K562 (cell line): ENCODE data around the gene OTOGL. TPM values are rescaled to one million over a fixed set of nuclear protein-coding genes. Genes with fewer than 3 reads are reported as not detected.

Experiments
- ATAC-seq: fragments of 200-7000 bp; cut with Tn5 transposase; 3 replicates; pipeline ENCODE4 v1.9.1; 2020; ENCODE audit warnings: moderate library complexity
- BruUV-seq: library from RNA; stranded (reverse); fragments of 400-500 nt; replicated peaks from 2 replicates; lab custom pipeline; 2021; lab: Mats Ljungman, UMichigan
- CTCF ChIA-PET: fragments of 300-600 bp; formaldehyde crosslinking; extraction: SDS; loops from one replicate; lab custom pipeline; 2021; ENCODE audit warnings: low intra/inter-chr PET ratio; lab: Yijun Ruan, JAX
- POLR2A ChIA-PET: fragments of 300-600, 350-650 bp; sonication (Branson Sonifier 250); formaldehyde crosslinking; extraction: SDS; loops from one replicate; lab custom pipeline; 2021; ENCODE audit warnings: antibody characterized with exemption, inconsistent platforms; lab: Yijun Ruan, JAX
- DNase-seq, 4 experiments: peaks; one replicate each; pipeline versions ENCODE4 v3.0.0 to v3.0.0-alpha.2; 2011 to 2018; ENCODE audit warnings: low spot score in 3 of 4, mixed read lengths in 3 of 4; ENCODE audit errors: extremely low read depth in 1 of 4
- FAIRE-seq: peaks from 2 replicates; lab custom pipeline; 2011; peaks lifted over from hg19 to GRCh38; lab: Jason Lieb, UNC
- H2AFZ ChIP-seq: 2 replicates; pipeline ENCODE4 v1.6.0; 2011; ENCODE audit warnings: low read depth, low read length, control low read depth, inconsistent platforms
- H3K27ac ChIP-seq: fragments of 200-600 bp; 3 replicates; pipeline ENCODE4 v1.8.0; 2011; ENCODE audit warnings: low read depth, mild to moderate bottlenecking, control low read depth, inconsistent platforms, low read length, moderate library complexity, mixed read lengths; ENCODE audit errors: extremely low read depth
- H3K27me3 ChIP-seq, 2 experiments: fragments of 300-600 bp in 1 of 2; 2 replicates in 1 of 2; 3 replicates in 1 of 2; pipeline versions ENCODE4 v1.6.0 to v1.8.0; 2011; ENCODE audit warnings: inconsistent platforms in 2 of 2, low read length in 2 of 2, mild to moderate bottlenecking in 1 of 2, mixed read lengths in 1 of 2, moderate library complexity in 1 of 2; ENCODE audit not compliant: control insufficient read depth in 2 of 2, insufficient read depth in 2 of 2
- H3K36me3 ChIP-seq: fragments of 300-600 bp; 3 replicates; pipeline ENCODE4 v1.8.0; 2011; ENCODE audit warnings: mild to moderate bottlenecking, low read length, inconsistent platforms; ENCODE audit not compliant: control insufficient read depth, insufficient read depth
- H3K4me1 ChIP-seq, 2 experiments: fragments of 200-600 bp in 1 of 2; replicated peaks in 1 of 2; 2 replicates in 1 of 2; 3 replicates in 1 of 2; pipeline versions ENCODE4 v1.5.1 to v1.8.0; 2011; ENCODE audit warnings: inconsistent platforms in 2 of 2, low read length in 2 of 2, mild to moderate bottlenecking in 1 of 2, mixed read lengths in 1 of 2, moderate library complexity in 1 of 2; ENCODE audit not compliant: control insufficient read depth in 2 of 2, insufficient read depth in 2 of 2
- H3K4me2 ChIP-seq: 2 replicates; pipeline ENCODE4 v1.6.1; 2011; ENCODE audit warnings: low read length, control low read depth, inconsistent platforms, mixed read lengths; ENCODE audit not compliant: insufficient read depth
- H3K4me3 ChIP-seq: fragments of 200-600 bp; sonication (generic), shearing (Covaris generic); 2 replicates; pipeline ENCODE4 v1.5.1; 2016; ENCODE audit warnings: control low read depth, inconsistent platforms
- H3K79me2 ChIP-seq: fragments of 200-600 bp; 3 replicates; pipeline ENCODE4 v1.8.0; 2011; ENCODE audit warnings: low read length, inconsistent platforms; ENCODE audit not compliant: control insufficient read depth, insufficient read depth
- H3K9ac ChIP-seq, 2 experiments: 2 replicates each; pipeline versions ENCODE4 v1.6.0 to v1.6.1; 2011; ENCODE audit warnings: low read depth in 2 of 2, low read length in 2 of 2, control low read depth in 1 of 2, inconsistent platforms in 1 of 2, mild to moderate bottlenecking in 1 of 2, mixed read lengths in 1 of 2; ENCODE audit not compliant: insufficient read depth in 1 of 2
- H3K9me1 ChIP-seq: one replicate; pipeline ENCODE4 v1.6.0; 2011; ENCODE audit warnings: inconsistent platforms, mild to moderate bottlenecking, low read length, moderate library complexity; ENCODE audit not compliant: control insufficient read depth, insufficient read depth
- H3K9me3 ChIP-seq: replicated peaks from 2 replicates; pipeline ENCODE4 v1.5.1; 2011; ENCODE audit warnings: low read depth, low read length, inconsistent platforms; ENCODE audit not compliant: control insufficient read depth, insufficient read depth
- H4K20me1 ChIP-seq: replicated peaks from 2 replicates; pipeline ENCODE4 v1.6.1; 2011; ENCODE audit warnings: low read length, inconsistent platforms, mixed read lengths; ENCODE audit not compliant: control insufficient read depth, insufficient read depth
- CCNT2 ChIP-seq: IDR thresholded peaks from 2 replicates; pipeline ENCODE4 v1.6.1; 2011; ENCODE audit warnings: borderline replicate concordance, low read depth, mild to moderate bottlenecking, moderate library complexity, mixed read lengths, low read length; ENCODE audit not compliant: insufficient read length; ENCODE audit errors: extremely low read depth
- FOXA1 ChIP-seq: fragments of 450-650 bp; IDR thresholded peaks from 2 replicates; pipeline ENCODE4 v1.6.1; 2016; ENCODE audit warnings: mild to moderate bottlenecking, borderline replicate concordance
- GATAD2A ChIP-seq: fragments of 450-650 bp; IDR thresholded peaks from 2 replicates; pipeline ENCODE4 v1.6.1; 2017
- HNRNPL ChIP-seq: fragments of 200-400 bp; formaldehyde crosslinking; IDR thresholded peaks from 2 replicates; pipeline ENCODE4 v1.6.1; 2017; ENCODE audit warnings: low read depth, mild to moderate bottlenecking, low read length
- ILF3 ChIP-seq: fragments of 450-650 bp; IDR thresholded peaks from 2 replicates; pipeline ENCODE4 v1.6.1; 2018; ENCODE audit warnings: antibody characterized with exemption, mild to moderate bottlenecking, moderate library complexity, borderline replicate concordance
- NFIX ChIP-seq: fragments of 250-450 bp; sonication (Bioruptor Pico); IDR thresholded peaks from 2 replicates; pipeline ENCODE4 v1.4.0; 2020; ENCODE audit warnings: low read depth, mild to moderate bottlenecking, moderate library complexity
- NR0B1 ChIP-seq: fragments of 450-650 bp; IDR thresholded peaks from one replicate; pipeline ENCODE4 v1.6.1; 2018; ENCODE audit warnings: mild to moderate bottlenecking, moderate library complexity; ENCODE audit not compliant: partially characterized antibody
- RBM25 ChIP-seq: fragments of 200-400 bp; formaldehyde crosslinking; IDR thresholded peaks from 2 replicates; pipeline ENCODE4 v1.6.1; 2018; ENCODE audit warnings: low read length, low read depth, moderate library complexity; ENCODE audit not compliant: severe bottlenecking
- RHOXF2B ChIP-seq: fragments of 250-450 bp; sonication (Bioruptor Pico); conservative IDR thresholded peaks from 2 replicates; pipeline ENCODE4 v1.5.1; 2021
- TCF7L2 ChIP-seq: fragments of 150-350 bp; IDR thresholded peaks from 2 replicates; pipeline ENCODE4 v1.6.1; 2016; ENCODE audit warnings: low read depth, mild to moderate bottlenecking, low read length, moderate library complexity
- TFE3 ChIP-seq: fragments of 450-650 bp; formaldehyde crosslinking; IDR thresholded peaks from 2 replicates; pipeline ENCODE4 v1.4.0; 2020; ENCODE audit warnings: mild to moderate bottlenecking, mixed read lengths
- THAP7 ChIP-seq: fragments of 250-450 bp; sonication (Bioruptor Pico); IDR thresholded peaks from 2 replicates; pipeline ENCODE4 v1.5.0; 2021
- ZBTB17 ChIP-seq: fragments of 450-650 bp; formaldehyde crosslinking; IDR thresholded peaks from 2 replicates; pipeline ENCODE4 v1.4.0; 2020; ENCODE audit warnings: mild to moderate bottlenecking
- ZNF431 ChIP-seq: sonication (generic); formaldehyde crosslinking; IDR thresholded peaks from 2 replicates; pipeline ENCODE4 v1.8.0; 2022; ENCODE audit warnings: mild to moderate bottlenecking, missing genetic modification reagents
- ZNF444 ChIP-seq: fragments of 250-450 bp; sonication (Bioruptor Pico); IDR thresholded peaks from 2 replicates; pipeline ENCODE4 v1.4.0; 2020; ENCODE audit warnings: mild to moderate bottlenecking, moderate library complexity
- WGBS: fragments of 100-300 bp; shearing (Covaris generic); methylation state at CpG from one replicate; pipeline ENCODE4 v1.1.6; 2016; ENCODE audit warnings: low coverage, mixed read lengths; ENCODE audit not compliant: insufficient coverage; ENCODE audit errors: missing lambda C conversion rate; 5-methylcytosine and 5-hydroxymethylcytosine counted together
- in situ Hi-C: fragments of 300-500 bp; cut with MboI; formaldehyde crosslinking; loops from 4 replicates; pipeline ENCODE4 v1.15.0; 2018; ENCODE audit warnings: inconsistent platforms, mixed read lengths
- intact Hi-C: fragments of 100-400 bp; cut with micrococcal nuclease; formaldehyde crosslinking; loops from 2 replicates; pipeline ENCODE4 v1.14.2; 2022
- polyA plus RNA-seq, 8 experiments: library from polyadenylated mRNA; depleted of rRNA in 4 of 8; stranded (reverse) in 5 of 8; unstranded in 3 of 8; fragments of >200 nt; fragmentation: Nextera tagmentation in 2 of 8; fragmentation: Illumina TruSeq in 1 of 8; extraction: Ambion mirVana in 2 of 8; extraction: Trizol in 1 of 8; gene quantifications; 2 replicates each; pipeline versions ENCODE4 v1.2.1 to v1.2.3, GENCODE V29; 2011 to 2014; ENCODE audit warnings: inconsistent platforms in 1 of 8, missing spikeins in 1 of 8
- total RNA-seq, 7 experiments: library from RNA; depleted of rRNA in 6 of 7; stranded (reverse); fragments of >200 nt in 6 of 7; fragmentation: Illumina TruSeq in 2 of 7; extraction: Trizol in 2 of 7; gene quantifications; 2 replicates each; pipeline versions ENCODE4 v1.2.1 to v1.2.3, GENCODE V29; 2011 to 2021; ENCODE audit warnings: low replicate concordance in 1 of 7

OTOGL gene
- total and polyA plus RNA-seq, 9 of the 15 experiments (the other 6 are each of a cell fraction or from before 2014, with no cell fraction given), result 0.02 to 0.03 TPM; not detected in 7

- Histone ChIP-seq H3K4me3 (no peak overlapping the region), H3K4me1 (no peaks in the 10 kb centered on the region), H3K9me1 (no peaks in the 10 kb centered on the region), H3K36me3 (no peaks in the 10 kb centered on the region), H3K4me2 (no peak overlapping the region), H3K27ac (no peak overlapping the region), H3K79me2 (no peaks in the 10 kb centered on the region), H3K9ac (no peak overlapping the region), H3K9me3 (no peaks in the 10 kb centered on the region), H3K27me3 (no peaks in the 10 kb centered on the region), H4K20me1 (no peaks in the 10 kb centered on the region), H2AFZ (no peak overlapping the region)
- 0% methylated on average over 2 of the region's 2 CpGs for whole genome bisulfite sequencing
- no peak for ATAC-seq
- no peak for DNase-seq
- in situ Hi-C loops, result no loop called here
- POLR2A ChIA-PET, result no interaction called here
- CTCF ChIA-PET, result no interaction called here
- intact Hi-C loops, result loop anchor here (5.0 to 10.0 kb wide), 2 partner anchors 300 to 638 kb away; no protein-coding TSS in a partner anchor
- TF ChIP-seq NFIX (CRISPR knock-in tag) (no peak), ZNF431 (CRISPR knock-in tag) (no peak), ILF3 (no peak), TCF7L2 (no peak), CCNT2 (no peak), GATAD2A (no peak), RHOXF2B (CRISPR knock-in tag) (no peak), NR0B1 (no peak), ZBTB17 (CRISPR knock-in tag) (no peak), ZNF444 (no peak), TFE3 (no peak), FOXA1 (no peak), RBM25 (no peak), THAP7 (CRISPR knock-in tag) (no peak), HNRNPL (no peak)
- no TSS peak for BruUV-seq
- FAIRE-seq, result no peak
These were observed 85.6 kb downstream of the OTOGL start for GRCh38 chr12:80184926-80185325.
